Measurements from ENCODE around the gene OPN1LW.

OPN1LW gene

DNA sequence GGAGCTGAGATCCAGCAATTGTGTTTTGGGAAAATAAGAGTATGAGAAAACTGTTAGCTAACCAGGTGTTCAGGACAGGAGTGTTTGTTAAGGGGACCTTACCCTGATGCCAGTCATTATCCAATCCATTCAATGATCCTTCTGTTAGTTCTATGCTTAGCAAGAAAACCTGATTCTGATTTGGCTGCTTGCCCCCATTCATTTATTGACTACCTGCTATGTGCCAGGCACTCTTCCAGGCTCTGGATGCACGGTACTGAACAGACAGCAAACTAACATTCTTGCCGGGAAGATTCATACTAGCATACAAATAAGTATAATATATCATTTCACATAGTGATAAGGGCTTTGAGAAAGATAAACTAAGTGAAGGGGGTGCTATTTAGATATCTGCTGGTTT lies 45.5 kb upstream of the OPN1LW start:
- Histone ChIP-seq H3K27me3 (ENCODE audit: insufficient read depth, low read length, poor library complexity) (no peaks in the 10 kb centered on the region), H3K27ac (ENCODE audit: low read depth, low read length) (no peak overlapping the region)
- WGBS (ENCODE audit: extremely low coverage, insufficient coverage, low lambda C conversion rate): no CpG with 5 or more reads among the region's 2 CpGs

DNA sequence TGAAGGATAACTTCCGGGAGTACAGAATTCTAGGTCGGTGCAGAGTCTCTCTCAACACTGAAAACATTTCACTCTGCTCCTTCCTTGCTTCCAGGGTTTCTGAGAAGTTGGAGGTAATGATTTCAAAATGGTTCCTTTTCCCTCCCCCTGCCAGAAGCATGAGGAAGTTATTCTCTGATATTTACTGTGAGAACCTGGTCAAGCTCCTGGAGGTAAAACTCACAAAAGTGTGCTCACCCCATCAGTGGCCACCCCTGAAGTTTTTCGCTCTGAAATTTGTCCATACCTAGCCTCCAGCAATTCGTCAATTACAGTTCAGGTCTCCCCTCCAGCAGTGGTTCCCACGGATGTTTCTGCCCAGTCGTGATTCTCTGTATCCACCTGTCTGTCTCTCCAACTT lies 30.3 kb upstream of the OPN1LW start:
- no peaks in the 10 kb centered on the region for H3K27me3 ChIP-seq (ENCODE audit: insufficient read depth, low read length, poor library complexity)
- no peak for DNase-seq
- H3K4me3 ChIP-seq (ENCODE audit: low read length): no peak overlapping the region
- no peaks in the 10 kb centered on the region for H3K79me2 ChIP-seq (ENCODE audit: control insufficient read depth, insufficient read depth, low read length)
- no peak overlapping the region for H3K23ac ChIP-seq (ENCODE audit: low read length)
- no peak overlapping the region for H4K8ac ChIP-seq (ENCODE audit: low read depth, low read length)
- H3K27ac ChIP-seq (ENCODE audit: low read depth, low read length): no peak overlapping the region
- H3K18ac ChIP-seq (ENCODE audit: low read length): no peak overlapping the region
- no peak overlapping the region for H2BK5ac ChIP-seq (ENCODE audit: low read length)
- H4K5ac ChIP-seq (ENCODE audit: low read length): no peak overlapping the region
- no peak overlapping the region for H3K4ac ChIP-seq (ENCODE audit: low read depth, low read length)
- no peak overlapping the region for H2BK120ac ChIP-seq (ENCODE audit: low read depth, low read length)
- no peak overlapping the region for H3K56ac ChIP-seq (ENCODE audit: low read length)
- WGBS (ENCODE audit: extremely low coverage, insufficient coverage, low lambda C conversion rate): no CpG with 5 or more reads among the region's 6 CpGs
- no peak overlapping the region for H2AK5ac ChIP-seq (ENCODE audit: low read length)
- no peaks in the 10 kb centered on the region for H3K4me1 ChIP-seq (ENCODE audit: control insufficient read depth, low read depth, low read length)
- H3K36me3 ChIP-seq (ENCODE audit: control insufficient read depth, insufficient read depth, low read length): no peaks in the 10 kb centered on the region
- H3K4me2 ChIP-seq (ENCODE audit: low read length): no peak overlapping the region
- no peaks in the 10 kb centered on the region for H3K79me1 ChIP-seq (ENCODE audit: low read length)
- no peak overlapping the region for H3K9ac ChIP-seq (ENCODE audit: low read length)
- H2BK15ac ChIP-seq (replicated peaks; ENCODE audit: low read depth): no peak overlapping the region

More for the DNA sequence above, 45.5 kb upstream of the OPN1LW start:
- no peak for DNase-seq
- no peak overlapping the region for H2BK15ac ChIP-seq (replicated peaks; ENCODE audit: low read depth)
- no peak overlapping the region for H2BK120ac ChIP-seq (ENCODE audit: low read depth, low read length)
- H3K4me3 ChIP-seq (ENCODE audit: low read length): no peak overlapping the region
- peaks cover 4% of the 10 kb centered on the region for H3K4me1 ChIP-seq (ENCODE audit: control insufficient read depth, low read depth, low read length)
- no peaks in the 10 kb centered on the region for H3K36me3 ChIP-seq (ENCODE audit: control insufficient read depth, insufficient read depth, low read length)
- peaks cover 30% of the 10 kb centered on the region for H3K79me2 ChIP-seq (ENCODE audit: control insufficient read depth, insufficient read depth, low read length)
- no peak overlapping the region for H3K9ac ChIP-seq (ENCODE audit: low read length)
- no peak overlapping the region for H3K56ac ChIP-seq (ENCODE audit: low read length)
- no peak overlapping the region for H4K8ac ChIP-seq (ENCODE audit: low read depth, low read length)
- H3K18ac ChIP-seq (ENCODE audit: low read length): no peak overlapping the region
- no peak overlapping the region for H4K5ac ChIP-seq (ENCODE audit: low read length)
- H3K4me2 ChIP-seq (ENCODE audit: low read length): no peak overlapping the region
- no peak overlapping the region for H3K4ac ChIP-seq (ENCODE audit: low read depth, low read length)
- H2BK5ac ChIP-seq (ENCODE audit: low read length): no peak overlapping the region
- no peak overlapping the region for H3K23ac ChIP-seq (ENCODE audit: low read length)
- peaks cover 2% of the 10 kb centered on the region for H3K79me1 ChIP-seq (ENCODE audit: low read length)
- H2AK5ac ChIP-seq (ENCODE audit: low read length): no peak overlapping the region

GRCh38 chrX:154114652-154115051 lies 29.4 kb upstream of the OPN1LW start:
- Histone ChIP-seq H3K4ac (ENCODE audit: low read depth, low read length) (no peak overlapping the region), H3K18ac (ENCODE audit: low read length) (no peak overlapping the region), H3K4me1 (ENCODE audit: control insufficient read depth, low read depth, low read length) (no peaks in the 10 kb centered on the region), H3K4me2 (ENCODE audit: low read length) (no peak overlapping the region), H2AK5ac (ENCODE audit: low read length) (no peak overlapping the region), H3K23ac (ENCODE audit: low read length) (no peak overlapping the region), H3K27me3 (ENCODE audit: insufficient read depth, low read length, poor library complexity) (no peaks in the 10 kb centered on the region), H3K9ac (ENCODE audit: low read length) (no peak overlapping the region), H3K4me3 (ENCODE audit: low read length) (no peak overlapping the region), H3K79me1 (ENCODE audit: low read length) (no peaks in the 10 kb centered on the region), H3K79me2 (ENCODE audit: control insufficient read depth, insufficient read depth, low read length) (no peaks in the 10 kb centered on the region), H4K5ac (ENCODE audit: low read length) (no peak overlapping the region), H4K8ac (ENCODE audit: low read depth, low read length) (no peak overlapping the region), H2BK120ac (ENCODE audit: low read depth, low read length) (no peak overlapping the region), H3K27ac (ENCODE audit: low read depth, low read length) (no peak overlapping the region), H2BK5ac (ENCODE audit: low read length) (no peak overlapping the region), H2BK15ac (replicated peaks; ENCODE audit: low read depth) (no peak overlapping the region), H3K36me3 (ENCODE audit: control insufficient read depth, insufficient read depth, low read length) (no peaks in the 10 kb centered on the region), H3K56ac (ENCODE audit: low read length) (no peak overlapping the region)
- no CpG with 5 or more reads among the region's 5 CpGs for WGBS (ENCODE audit: extremely low coverage, insufficient coverage, low lambda C conversion rate)
- no peak for DNase-seq

DNA sequence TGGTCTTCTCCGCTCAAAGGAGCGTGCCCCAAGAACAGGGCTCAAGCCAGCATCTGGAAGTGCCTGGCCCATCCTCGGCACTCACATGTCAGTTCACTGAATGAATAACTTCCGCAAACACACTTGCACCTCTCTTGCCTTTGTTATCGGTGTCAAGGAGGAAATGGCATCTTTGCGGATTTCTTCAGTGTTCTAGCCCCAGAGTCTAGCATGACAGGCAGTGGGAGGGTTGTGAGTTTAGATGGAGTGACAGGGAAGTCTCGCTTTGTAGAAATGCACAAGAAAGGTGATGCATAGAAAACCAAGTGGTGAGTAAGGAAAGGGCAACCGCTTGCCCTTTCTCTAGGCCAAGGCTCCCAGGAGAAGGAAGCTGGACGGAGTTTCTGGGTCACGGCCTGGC lies 29.0 kb upstream of the OPN1LW start:
- no CpG with 5 or more reads among the region's 10 CpGs for WGBS (ENCODE audit: extremely low coverage, insufficient coverage, low lambda C conversion rate)
- Histone ChIP-seq H3K4me2 (ENCODE audit: low read length) (no peak overlapping the region), H3K79me2 (ENCODE audit: control insufficient read depth, insufficient read depth, low read length) (no peaks in the 10 kb centered on the region), H4K8ac (ENCODE audit: low read depth, low read length) (no peak overlapping the region), H3K36me3 (ENCODE audit: control insufficient read depth, insufficient read depth, low read length) (no peaks in the 10 kb centered on the region), H2BK5ac (ENCODE audit: low read length) (no peak overlapping the region), H3K4me3 (ENCODE audit: low read length) (no peak overlapping the region), H4K5ac (ENCODE audit: low read length) (no peak overlapping the region), H3K56ac (ENCODE audit: low read length) (no peak overlapping the region), H3K23ac (ENCODE audit: low read length) (no peak overlapping the region), H3K27me3 (ENCODE audit: insufficient read depth, low read length, poor library complexity) (no peaks in the 10 kb centered on the region), H3K4me1 (ENCODE audit: control insufficient read depth, low read depth, low read length) (no peaks in the 10 kb centered on the region), H3K9ac (ENCODE audit: low read length) (no peak overlapping the region), H3K4ac (ENCODE audit: low read depth, low read length) (no peak overlapping the region), H2BK15ac (replicated peaks; ENCODE audit: low read depth) (no peak overlapping the region), H3K27ac (ENCODE audit: low read depth, low read length) (no peak overlapping the region), H2BK120ac (ENCODE audit: low read depth, low read length) (no peak overlapping the region), H3K18ac (ENCODE audit: low read length) (no peak overlapping the region), H3K79me1 (ENCODE audit: low read length) (no peaks in the 10 kb centered on the region), H2AK5ac (ENCODE audit: low read length) (no peak overlapping the region)
- no peak for DNase-seq

- no peaks in the 10 kb centered on the region for H3K36me3 ChIP-seq (ENCODE audit: control insufficient read depth, insufficient read depth, low read length)
- no peak overlapping the region for H3K18ac ChIP-seq (ENCODE audit: low read length)
- H3K79me1 ChIP-seq (ENCODE audit: low read length): no peaks in the 10 kb centered on the region
- no peak overlapping the region for H3K4ac ChIP-seq (ENCODE audit: low read depth, low read length)
- no peak overlapping the region for H3K4me3 ChIP-seq (ENCODE audit: low read length)
- H4K5ac ChIP-seq (ENCODE audit: low read length): no peak overlapping the region
- H3K79me2 ChIP-seq (ENCODE audit: control insufficient read depth, insufficient read depth, low read length): no peaks in the 10 kb centered on the region
- H2AK5ac ChIP-seq (ENCODE audit: low read length): no peak overlapping the region
- no peak overlapping the region for H3K23ac ChIP-seq (ENCODE audit: low read length)
- H3K4me1 ChIP-seq (ENCODE audit: control insufficient read depth, low read depth, low read length): no peaks in the 10 kb centered on the region
- DNase-seq: no peak
- H3K4me2 ChIP-seq (ENCODE audit: low read length): no peak overlapping the region
- no peak overlapping the region for H2BK120ac ChIP-seq (ENCODE audit: low read depth, low read length)
- no peak overlapping the region for H4K8ac ChIP-seq (ENCODE audit: low read depth, low read length)
- H3K56ac ChIP-seq (ENCODE audit: low read length): no peak overlapping the region
- H3K9ac ChIP-seq (ENCODE audit: low read length): no peak overlapping the region
- H2BK5ac ChIP-seq (ENCODE audit: low read length): no peak overlapping the region
- H2BK15ac ChIP-seq (replicated peaks; ENCODE audit: low read depth): no peak overlapping the region
- H3K27ac ChIP-seq (ENCODE audit: low read depth, low read length): no peak overlapping the region
- no peaks in the 10 kb centered on the region for H3K27me3 ChIP-seq (ENCODE audit: insufficient read depth, low read length, poor library complexity)
- no CpG with 5 or more reads among the region's 5 CpGs for WGBS (ENCODE audit: extremely low coverage, insufficient coverage, low lambda C conversion rate)
These were observed 28.3 kb upstream of the OPN1LW start for GRCh38 chrX:154115750-154116149.

- H3K56ac ChIP-seq (ENCODE audit: low read length): no peak overlapping the region
- H3K9ac ChIP-seq (ENCODE audit: low read length): no peak overlapping the region
- DNase-seq: no peak
- no peak overlapping the region for H3K4ac ChIP-seq (ENCODE audit: low read depth, low read length)
- H3K4me1 ChIP-seq (ENCODE audit: control insufficient read depth, low read depth, low read length): no peaks in the 10 kb centered on the region
- no peaks in the 10 kb centered on the region for H3K27me3 ChIP-seq (ENCODE audit: insufficient read depth, low read length, poor library complexity)
- H2BK120ac ChIP-seq (ENCODE audit: low read depth, low read length): no peak overlapping the region
- no peak overlapping the region for H2AK5ac ChIP-seq (ENCODE audit: low read length)
- no peaks in the 10 kb centered on the region for H3K36me3 ChIP-seq (ENCODE audit: control insufficient read depth, insufficient read depth, low read length)
- H3K23ac ChIP-seq (ENCODE audit: low read length): no peak overlapping the region
- H3K18ac ChIP-seq (ENCODE audit: low read length): no peak overlapping the region
- no CpG with 5 or more reads among the region's 19 CpGs for WGBS (ENCODE audit: extremely low coverage, insufficient coverage, low lambda C conversion rate)
- no peak overlapping the region for H4K5ac ChIP-seq (ENCODE audit: low read length)
- no peak overlapping the region for H3K4me3 ChIP-seq (ENCODE audit: low read length)
- no peak overlapping the region for H2BK5ac ChIP-seq (ENCODE audit: low read length)
- H3K79me2 ChIP-seq (ENCODE audit: control insufficient read depth, insufficient read depth, low read length): no peaks in the 10 kb centered on the region
- no peak overlapping the region for H3K27ac ChIP-seq (ENCODE audit: low read depth, low read length)
- H4K8ac ChIP-seq (ENCODE audit: low read depth, low read length): no peak overlapping the region
- H3K4me2 ChIP-seq (ENCODE audit: low read length): no peak overlapping the region
- no peaks in the 10 kb centered on the region for H3K79me1 ChIP-seq (ENCODE audit: low read length)
- H2BK15ac ChIP-seq (replicated peaks; ENCODE audit: low read depth): no peak overlapping the region
These were observed 27.4 kb upstream of the OPN1LW start for GRCh38 chrX:154116426-154117211.

All from mesendoderm (in vitro differentiated cells).